ENCODE data around the gene CXorf51B.
"Not testable (repeated sequence)": the region's sequence is repeated elsewhere in the genome, so short reads cannot be mapped to it uniquely, and the experiment has no call there.

Gene CXorf51B

DNA sequence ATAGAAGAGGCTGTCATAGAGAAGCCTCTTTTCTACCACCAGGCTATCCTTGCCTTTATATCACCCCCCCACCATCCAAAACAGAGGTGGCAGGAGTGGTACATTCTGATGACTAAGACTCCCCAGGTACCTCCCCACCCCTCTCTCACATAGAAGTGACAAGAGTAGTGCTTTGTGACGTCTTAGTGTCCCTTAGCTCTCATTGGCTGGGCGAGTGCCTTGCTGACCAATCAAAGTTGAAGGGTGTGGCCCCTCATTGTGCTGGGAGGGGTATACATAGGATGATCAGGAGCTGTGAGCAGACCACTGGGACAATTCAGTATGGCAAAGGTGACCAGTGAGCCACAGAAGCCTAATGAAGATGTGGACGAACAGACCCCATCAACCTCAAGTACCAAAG, at the start of gene CXorf51B:
Gene CXorf51B, plus strand, starts transcription at position 301 of the 400 bp plus-strand sequence. Its CDS starts 21 bp downstream, at position 322.
- not testable (repeated sequence) for DNase-seq

DNA sequence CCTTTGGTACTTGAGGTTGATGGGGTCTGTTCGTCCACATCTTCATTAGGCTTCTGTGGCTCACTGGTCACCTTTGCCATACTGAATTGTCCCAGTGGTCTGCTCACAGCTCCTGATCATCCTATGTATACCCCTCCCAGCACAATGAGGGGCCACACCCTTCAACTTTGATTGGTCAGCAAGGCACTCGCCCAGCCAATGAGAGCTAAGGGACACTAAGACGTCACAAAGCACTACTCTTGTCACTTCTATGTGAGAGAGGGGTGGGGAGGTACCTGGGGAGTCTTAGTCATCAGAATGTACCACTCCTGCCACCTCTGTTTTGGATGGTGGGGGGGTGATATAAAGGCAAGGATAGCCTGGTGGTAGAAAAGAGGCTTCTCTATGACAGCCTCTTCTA, 5.1 kb downstream of the CXorf51B start, which contains the start of gene CXorf51A:
Gene CXorf51A, minus strand, starts transcription at position 101 of the 400 bp plus-strand sequence. Its CDS starts 21 bp downstream, at position 80.
- not testable (repeated sequence) for DNase-seq

DNA sequence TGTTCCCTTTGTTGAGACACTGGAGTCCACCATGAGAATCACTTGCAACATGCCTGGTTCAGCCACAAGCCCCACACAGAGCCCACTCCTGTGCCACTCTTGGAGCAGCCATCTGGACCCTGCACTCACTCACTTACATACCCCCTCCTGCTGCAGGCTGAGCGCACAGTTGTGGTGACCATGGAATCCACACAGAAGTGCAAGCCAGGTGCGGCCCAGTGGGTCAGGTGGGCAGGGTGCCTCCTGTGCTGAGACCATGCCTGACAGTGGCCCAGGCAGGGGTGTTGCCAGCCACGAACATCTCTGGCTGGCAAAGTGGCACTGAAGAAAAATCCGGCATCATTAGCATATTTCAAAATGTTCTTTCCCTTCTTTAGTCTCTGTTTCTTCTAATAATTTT, 22.4 kb downstream of the CXorf51B start:
- no peak for DNase-seq

DNA sequence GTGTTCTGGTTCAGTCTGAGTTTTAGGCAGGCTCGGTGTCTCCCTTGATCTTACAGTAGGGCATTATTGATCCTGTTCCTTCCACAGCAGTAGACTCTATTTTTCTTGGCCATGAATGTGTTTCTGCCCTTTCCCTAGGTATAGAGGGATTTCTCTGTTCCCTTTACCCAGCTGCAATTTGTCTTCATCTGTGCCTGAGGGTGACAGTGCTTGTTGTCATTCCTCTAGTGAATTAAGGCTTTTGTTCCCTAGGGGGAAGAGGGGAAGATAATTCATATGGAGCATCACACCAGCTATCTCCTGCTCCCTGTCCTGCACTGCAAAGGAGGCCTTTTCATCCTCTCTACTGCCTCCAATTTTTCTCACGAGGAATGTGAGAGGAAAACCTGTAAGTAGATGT, 44.7 kb downstream of the CXorf51B start:
- no peak for DNase-seq
